Heart right ventricle (tissue), 16 donors: ENCODE results near the gene CCDC138. TPM values are rescaled to one million over a fixed set of nuclear protein-coding genes. Genes with fewer than 3 reads are reported as not detected.

ENCODE experiments used
- ATAC-seq, 8 donors: fragments of 200-7000 bp; cut with Tn5 transposase; one replicate each; pipeline ENCODE4 v1.9.1; 2020; ENCODE audit warnings: mild to moderate bottlenecking in 8 of 8, moderate library complexity in 8 of 8, moderate number of reproducible peaks in 1 of 8
- DNase-seq, 2 donors: peaks; one replicate each; pipeline ENCODE4 v3.0.0-alpha.2; 2020
- H3K27ac ChIP-seq, 10 donors: fragments of 200-600 bp; sonication (generic) in 2 of 10; one replicate each; pipeline versions ENCODE4 v1.5.0 to v1.8.0; 2020 to 2022; ENCODE audit warnings: mild to moderate bottlenecking in 3 of 10
- H3K27me3 ChIP-seq, 7 donors: fragments of 200-600 bp; one replicate each; pipeline ENCODE4 v1.8.0; 2021 to 2022; ENCODE audit warnings: mild to moderate bottlenecking in 2 of 7
- H3K36me3 ChIP-seq, 9 donors: fragments of 200-600 bp; sonication (generic) in 1 of 9; one replicate each; pipeline versions ENCODE4 v1.5.0 to v1.8.0; 2020 to 2022; ENCODE audit warnings: mild to moderate bottlenecking in 2 of 9
- H3K4me1 ChIP-seq, 9 donors: fragments of 200-600 bp; sonication (generic) in 1 of 9; one replicate each; pipeline versions ENCODE4 v1.5.0 to v1.8.0; 2020 to 2022; ENCODE audit warnings: mild to moderate bottlenecking in 4 of 9
- H3K4me3 ChIP-seq, 10 donors: fragments of 200-600 bp; sonication (generic) in 2 of 10; one replicate each; pipeline versions ENCODE4 v1.5.0 to v1.8.0; 2020 to 2022; ENCODE audit warnings: mild to moderate bottlenecking in 7 of 10, moderate library complexity in 2 of 10
- H3K9me3 ChIP-seq, 11 donors: fragments of 200-600 bp in 10 of 11; sonication (generic) in 2 of 11; one replicate each; pipeline versions ENCODE4 v1.5.0 to v1.8.0; 2013 to 2022; ENCODE audit warnings: mild to moderate bottlenecking in 2 of 11, control low read depth in 1 of 11, moderate library complexity in 1 of 11
- WGBS, 2 donors: extraction: QIAGEN DNeasy Blood & Tissue Kit; methylation state at CpG; one replicate each; pipeline ENCODE4 v1.1.7; 2013; ENCODE audit warnings: inconsistent platforms in 1 of 2; 5-methylcytosine and 5-hydroxymethylcytosine counted together
- intact Hi-C, 10 donors: fragments of 100-400 bp; cut with DNase I; formaldehyde crosslinking; loops; one replicate each; pipeline versions ENCODE4 v1.11.1 to v1.14.2; 2022
- polyA plus RNA-seq, 2 donors: library from polyadenylated mRNA; stranded (reverse); fragments of 200-250 nt; gene quantifications; one replicate each; pipeline ENCODE4 v1.2.3, GENCODE V29; 2013
- total RNA-seq, 10 donors: library from RNA; stranded (reverse); fragmentation: NEBNext Ultra II Directional in 3 of 10; extraction: Animal tissue kit (Norgen Biotek cat#: 25700) in 3 of 10; gene quantifications; one replicate each; pipeline versions ENCODE4 v1.2.1 to v1.2.4, GENCODE V29; 2021 to 2023
- TF ChIP-seq, protein P1 (sequence below), 9 donors: fragments of 200-600 bp; sonication (generic) in 2 of 9; IDR thresholded peaks; one replicate each; pipeline versions ENCODE4 v1.5.0 to v1.8.0; 2021 to 2022; ENCODE audit warnings: antibody characterized with exemption in 9 of 9, mild to moderate bottlenecking in 5 of 9, moderate library complexity in 1 of 9
- donor health status: Arrhythmogenic right ventricular cardiomyopathy.
- donor health status: ischemic (EF 13 %, LVEDD 7.1; RV severe dilation, severe dysfunction).
- donor health status: healthy with polysubstance abuse.
- donor health status: DM: no; HTN: yes; CAD: no.
- donor health status: DM: no; HTN: no; CAD: no.
- donor health status: ischemic (EF 25% LVEDD 6.9; RV normal size, moderate dysfunction).
- donor health status: ischemic (EF 25% LVEDD 5.7; RV mildly dilated, moderate dysfunction).
- donor health status: healthy.
- donor health status: DM: yes; HTN: yes; CAD: no.
- donor health status: Ischemic cardiomyopathy.
- donor health status: ischemic (EF 35%, LVEDD 5.7; RV mildly dilated, moderate dysfunction).
- donor health status: nonischemic (EF 11% LVEDD 7.7; RV severe dilation, severe dysfunction).
- donor health status: DM: yes; HTN: yes; CAD: no.
- donor health status: PGD.
- donor health status: ischemic (EF 29% LVEDD 5.4; RV normal size, mild dysfunction).
- donor health status: nonischemic (EF 23%, LVEDD 6.1; RV moderate dilation, normal function).

Gene CCDC138
- total and polyA plus RNA-seq, 12 donors = 0.44 to 1.8 (median 0.99) TPM

DNA sequence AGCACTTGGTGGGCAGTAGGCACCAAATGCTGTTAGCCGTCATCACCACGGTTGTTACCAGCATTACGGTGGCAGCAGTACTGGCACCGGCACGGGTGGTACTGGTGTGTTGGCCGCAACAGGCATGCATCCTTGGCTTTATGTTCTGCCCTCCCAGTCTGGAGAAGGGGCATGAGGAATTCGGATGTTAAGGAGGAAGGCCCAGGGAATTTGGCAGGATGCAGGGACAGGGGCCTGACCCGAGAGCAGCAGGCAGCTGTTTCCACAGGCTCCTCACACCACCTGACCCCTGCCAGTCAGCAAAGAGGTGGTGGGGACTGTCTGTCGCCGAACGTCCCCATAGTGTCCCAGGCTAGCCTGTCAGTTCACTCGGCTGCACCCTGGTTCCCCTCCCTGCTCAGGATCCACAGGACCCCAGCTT is 123.5 kb downstream of the CCDC138 start:
- Histone ChIP-seq H3K4me1 (peaks cover 0 to 9% (median 0%) of the 10 kb centered on the region in 9 donors), H3K27ac (no peak overlapping the region), H3K27me3 (peaks cover 0 to 5% (median 0%) of the 10 kb centered on the region in 7 donors), H3K9me3 (no peaks in the 10 kb centered on the region), H3K36me3 (no peaks in the 10 kb centered on the region), H3K4me3 (no peak overlapping the region)
- WGBS, 2 donors = 83 to 84% methylated on average over 12 of the region's 12 CpGs
- TF ChIP-seq, protein P1, sequence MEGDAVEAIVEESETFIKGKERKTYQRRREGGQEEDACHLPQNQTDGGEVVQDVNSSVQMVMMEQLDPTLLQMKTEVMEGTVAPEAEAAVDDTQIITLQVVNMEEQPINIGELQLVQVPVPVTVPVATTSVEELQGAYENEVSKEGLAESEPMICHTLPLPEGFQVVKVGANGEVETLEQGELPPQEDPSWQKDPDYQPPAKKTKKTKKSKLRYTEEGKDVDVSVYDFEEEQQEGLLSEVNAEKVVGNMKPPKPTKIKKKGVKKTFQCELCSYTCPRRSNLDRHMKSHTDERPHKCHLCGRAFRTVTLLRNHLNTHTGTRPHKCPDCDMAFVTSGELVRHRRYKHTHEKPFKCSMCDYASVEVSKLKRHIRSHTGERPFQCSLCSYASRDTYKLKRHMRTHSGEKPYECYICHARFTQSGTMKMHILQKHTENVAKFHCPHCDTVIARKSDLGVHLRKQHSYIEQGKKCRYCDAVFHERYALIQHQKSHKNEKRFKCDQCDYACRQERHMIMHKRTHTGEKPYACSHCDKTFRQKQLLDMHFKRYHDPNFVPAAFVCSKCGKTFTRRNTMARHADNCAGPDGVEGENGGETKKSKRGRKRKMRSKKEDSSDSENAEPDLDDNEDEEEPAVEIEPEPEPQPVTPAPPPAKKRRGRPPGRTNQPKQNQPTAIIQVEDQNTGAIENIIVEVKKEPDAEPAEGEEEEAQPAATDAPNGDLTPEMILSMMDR (IDR thresholded peaks at IDR 0.05) = no peak
- ATAC-seq (no peak), DNase-seq (no peak)
- intact Hi-C loops = no loop called here

DNA sequence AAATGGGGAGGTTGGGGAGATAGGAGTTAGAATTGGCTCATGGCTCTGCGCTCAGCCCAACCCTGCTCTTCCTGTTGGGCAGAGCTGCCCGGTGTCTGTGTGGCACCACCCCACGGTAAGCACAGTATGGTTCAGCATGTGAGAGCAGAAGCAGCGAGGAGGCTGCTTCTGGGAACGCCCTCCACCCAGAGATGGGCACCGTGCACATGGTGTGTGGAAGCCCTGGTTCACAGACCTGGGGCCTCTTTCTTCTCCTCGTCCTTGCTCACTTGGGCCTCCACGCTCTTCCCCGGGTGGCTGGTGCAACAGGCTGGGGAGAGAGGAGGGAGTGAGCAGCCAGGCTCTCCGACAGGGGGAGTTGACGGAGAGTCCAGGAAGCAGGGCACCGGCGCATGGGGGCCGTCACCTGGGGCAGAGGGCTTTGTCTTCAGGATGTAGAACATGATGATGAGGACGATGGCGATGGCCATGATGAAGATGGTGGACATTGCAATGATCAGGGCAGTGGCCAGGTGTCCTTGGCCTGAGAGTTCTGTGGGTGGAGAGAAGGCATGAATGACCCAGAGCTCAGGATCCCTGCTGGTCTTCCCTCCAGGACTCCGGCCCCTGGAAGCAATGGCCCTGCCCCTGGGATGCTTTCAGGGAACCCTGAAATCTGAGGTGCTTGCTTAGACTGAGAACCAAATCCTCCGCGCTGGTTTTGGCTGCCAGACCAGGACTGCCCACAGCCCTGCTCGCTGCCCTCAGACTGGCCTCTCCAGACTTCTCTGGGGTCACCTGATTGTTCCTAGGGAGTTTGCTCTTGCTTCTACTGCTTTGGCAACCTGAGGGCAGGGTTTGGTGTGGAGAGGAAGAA is 124.2 kb downstream of the CCDC138 start:
- Histone ChIP-seq H3K4me3 (no peak overlapping the region), H3K27me3 (peaks cover 0 to 5% (median 0%) of the 10 kb centered on the region in 7 donors), H3K4me1 (peaks cover 0 to 2% (median 0%) of the 10 kb centered on the region in 9 donors), H3K27ac (no peak overlapping the region), H3K36me3 (no peaks in the 10 kb centered on the region), H3K9me3 (no peaks in the 10 kb centered on the region)
- intact Hi-C loops = no loop called here
- WGBS, 2 donors = 80 to 84% methylated on average over 18 to 20 of the region's 20 CpGs
- DNase-seq = no peak
- peak in 2 of 8 donors; percentile 42 to 62 for ATAC-seq
- TF ChIP-seq, protein P1 (IDR thresholded peaks at IDR 0.05) = no peak

DNA sequence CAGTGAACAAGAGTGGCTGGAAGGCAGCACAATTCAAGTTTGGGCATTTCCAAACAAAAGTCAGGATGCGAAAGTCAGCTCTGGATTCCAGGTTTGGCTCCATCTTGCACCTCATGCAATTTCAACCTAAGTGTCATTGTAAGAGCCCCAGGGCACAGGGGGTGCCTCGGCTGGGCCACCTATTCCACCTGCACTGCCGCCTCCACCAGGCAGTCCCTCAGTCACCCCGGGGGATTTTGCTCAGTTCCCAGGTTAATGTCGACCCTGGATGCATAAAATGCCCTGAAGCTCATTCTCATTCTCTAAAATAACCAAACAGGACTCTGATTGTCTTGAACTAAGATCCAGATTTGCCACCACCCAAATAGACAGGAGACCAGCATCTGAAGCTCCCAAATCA is 124.8 kb downstream of the CCDC138 start:
- ATAC-seq (no peak), DNase-seq (no peak)
- no peak overlapping the region for H3K4me3 ChIP-seq
- TF ChIP-seq, protein P1 (IDR thresholded peaks at IDR 0.05) = no peak
- no peaks in the 10 kb centered on the region for H3K4me1 ChIP-seq
- H3K36me3 ChIP-seq = no peaks in the 10 kb centered on the region
- intact Hi-C loops = no loop called here
- H3K27ac ChIP-seq = no peak overlapping the region
- no peaks in the 10 kb centered on the region for H3K9me3 ChIP-seq
- H3K27me3 ChIP-seq = peaks cover 0 to 5% (median 0%) of the 10 kb centered on the region in 7 donors
- WGBS, 2 donors = 88 to 92% methylated on average over 5 of the region's 5 CpGs

DNA sequence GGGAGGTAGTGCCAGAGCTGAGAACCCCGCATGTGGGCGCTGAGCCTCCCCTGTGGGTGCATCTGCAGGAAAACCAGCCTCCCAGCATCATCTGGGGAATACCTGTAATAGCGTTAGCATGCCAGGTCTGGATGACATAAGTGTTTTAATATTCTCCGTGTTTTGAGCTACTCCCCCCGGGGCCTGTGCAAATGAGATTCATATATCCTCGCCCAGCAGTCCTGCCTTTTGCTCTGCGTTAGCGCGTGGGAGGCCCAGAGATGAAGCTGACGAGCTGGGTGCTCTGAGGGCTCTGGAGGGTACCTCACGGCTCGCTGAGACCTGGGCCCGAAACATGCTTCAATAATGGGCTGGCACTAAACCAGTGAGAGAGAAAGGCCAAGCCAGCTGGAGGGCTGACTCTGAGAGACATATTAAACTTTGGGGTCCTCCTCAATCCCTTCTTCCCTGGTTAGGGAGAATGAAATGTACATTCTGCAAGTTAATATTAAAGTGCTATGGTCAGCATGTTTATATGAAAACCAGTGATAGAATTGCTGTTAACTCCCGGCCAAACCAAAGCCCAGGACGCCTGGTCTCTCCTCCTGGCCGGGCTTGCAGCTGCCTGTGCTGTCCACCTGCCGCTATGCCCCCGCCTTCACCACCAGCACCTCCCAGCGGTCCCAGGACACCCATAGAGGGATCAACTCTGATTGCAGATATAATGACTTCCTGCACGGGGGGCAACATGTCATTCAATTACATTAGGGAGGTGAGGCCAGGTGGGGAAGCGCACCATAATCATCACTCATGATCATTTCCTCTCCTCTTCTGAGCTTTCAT is 125.4 kb downstream of the CCDC138 start:
- Histone ChIP-seq H3K27me3 (peaks cover 0 to 5% (median 0%) of the 10 kb centered on the region in 7 donors), H3K9me3 (no peaks in the 10 kb centered on the region), H3K4me1 (no peaks in the 10 kb centered on the region), H3K27ac (no peak overlapping the region), H3K4me3 (no peak overlapping the region), H3K36me3 (no peaks in the 10 kb centered on the region)
- WGBS, 2 donors = 84 to 86% methylated on average over 21 of the region's 21 CpGs
- TF ChIP-seq, protein P1 (IDR thresholded peaks at IDR 0.05) = no peak
- DNase-seq (no peak), ATAC-seq (no peak)
- intact Hi-C loops = no loop called here
